Measurements from ENCODE around the gene SPG21.

SPG21 gene, protein sequence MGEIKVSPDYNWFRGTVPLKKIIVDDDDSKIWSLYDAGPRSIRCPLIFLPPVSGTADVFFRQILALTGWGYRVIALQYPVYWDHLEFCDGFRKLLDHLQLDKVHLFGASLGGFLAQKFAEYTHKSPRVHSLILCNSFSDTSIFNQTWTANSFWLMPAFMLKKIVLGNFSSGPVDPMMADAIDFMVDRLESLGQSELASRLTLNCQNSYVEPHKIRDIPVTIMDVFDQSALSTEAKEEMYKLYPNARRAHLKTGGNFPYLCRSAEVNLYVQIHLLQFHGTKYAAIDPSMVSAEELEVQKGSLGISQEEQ

DNA sequence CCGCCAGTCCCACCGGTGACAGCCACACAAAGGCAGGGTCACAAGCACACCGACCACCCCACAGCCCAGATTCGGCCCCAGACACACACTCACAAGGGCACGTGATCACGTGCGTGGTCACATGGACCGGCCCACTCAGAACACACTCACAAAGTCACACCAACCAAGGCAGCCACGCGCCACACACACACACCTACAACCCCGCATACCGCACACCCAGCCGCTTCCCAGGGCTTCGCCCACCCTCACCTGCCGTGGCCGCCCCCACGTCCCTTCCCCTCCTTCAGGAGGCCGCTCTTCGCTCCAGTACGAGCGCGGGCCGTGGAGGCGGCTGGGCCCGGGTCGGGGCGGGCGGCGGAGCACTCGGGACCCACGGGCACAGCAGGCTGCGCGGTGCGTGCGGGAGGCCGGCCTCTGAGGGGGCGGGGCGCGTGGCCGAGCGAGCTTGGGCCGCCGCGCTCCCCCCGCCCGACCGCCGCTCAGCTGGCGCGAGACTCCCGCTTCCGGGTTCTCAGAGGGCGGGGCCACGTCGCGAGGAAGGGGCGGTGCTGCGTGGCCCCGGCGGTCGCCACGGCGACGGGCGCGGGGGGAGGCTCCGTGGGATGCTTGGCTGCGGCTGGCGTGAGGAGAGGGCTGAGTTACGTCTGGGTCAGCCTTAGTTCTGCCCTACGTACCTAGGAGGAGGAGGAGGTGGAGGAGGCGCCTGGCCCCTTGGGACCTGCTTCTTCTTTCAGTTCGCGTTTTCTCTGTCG lies at the start of gene SPG21:
TSS of gene SPG21 (minus strand) at position 499 of the 752 bp plus-strand sequence. CDS start 6,345 bp downstream, outside the sequence.
- H3K79me2 ChIP-seq (ENCODE audit: control insufficient read depth, low read length): peaks cover 29% of the 10 kb centered on the region
- peak within 1 kb of the TSS; percentile 35 for H3K27ac ChIP-seq (ENCODE audit: low read depth, low read length)
- no peaks in the 10 kb centered on the region for H4K20me1 ChIP-seq (ENCODE audit: control insufficient read depth, insufficient read depth, low read depth, low read length)
- peaks cover 6% of the 10 kb centered on the region for H3K36me3 ChIP-seq (ENCODE audit: control insufficient read depth, low read length)
- peak within 1 kb of the TSS; percentile 92 for H3K4me3 ChIP-seq (ENCODE audit: low read length)
- peaks cover 6% of the 10 kb centered on the region; the same call in 1 of the 2 replicates for H3F3A ChIP-seq (ENCODE audit: control insufficient read depth, insufficient read depth)
- H3K4me1 ChIP-seq (ENCODE audit: control insufficient read depth, low read length): peaks cover 38% of the 10 kb centered on the region
- no peaks in the 10 kb centered on the region for H3K9me3 ChIP-seq (ENCODE audit: control insufficient read depth, insufficient read depth, low read length)
- TF ChIP-seq, protein P1, sequence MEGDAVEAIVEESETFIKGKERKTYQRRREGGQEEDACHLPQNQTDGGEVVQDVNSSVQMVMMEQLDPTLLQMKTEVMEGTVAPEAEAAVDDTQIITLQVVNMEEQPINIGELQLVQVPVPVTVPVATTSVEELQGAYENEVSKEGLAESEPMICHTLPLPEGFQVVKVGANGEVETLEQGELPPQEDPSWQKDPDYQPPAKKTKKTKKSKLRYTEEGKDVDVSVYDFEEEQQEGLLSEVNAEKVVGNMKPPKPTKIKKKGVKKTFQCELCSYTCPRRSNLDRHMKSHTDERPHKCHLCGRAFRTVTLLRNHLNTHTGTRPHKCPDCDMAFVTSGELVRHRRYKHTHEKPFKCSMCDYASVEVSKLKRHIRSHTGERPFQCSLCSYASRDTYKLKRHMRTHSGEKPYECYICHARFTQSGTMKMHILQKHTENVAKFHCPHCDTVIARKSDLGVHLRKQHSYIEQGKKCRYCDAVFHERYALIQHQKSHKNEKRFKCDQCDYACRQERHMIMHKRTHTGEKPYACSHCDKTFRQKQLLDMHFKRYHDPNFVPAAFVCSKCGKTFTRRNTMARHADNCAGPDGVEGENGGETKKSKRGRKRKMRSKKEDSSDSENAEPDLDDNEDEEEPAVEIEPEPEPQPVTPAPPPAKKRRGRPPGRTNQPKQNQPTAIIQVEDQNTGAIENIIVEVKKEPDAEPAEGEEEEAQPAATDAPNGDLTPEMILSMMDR (IDR thresholded peaks at IDR 0.05; ENCODE audit: low read depth, low read length, poor library complexity, severe bottlenecking): no peak
- TF ChIP-seq EZH2phosphoT487 (IDR thresholded peaks at IDR 0.05; ENCODE audit: borderline replicate concordance, low read length): no peak
- H3K9me2 ChIP-seq (replicated peaks; ENCODE audit: control insufficient read depth, low read length): no peaks in the 10 kb centered on the region
- H3K27me3 ChIP-seq (ENCODE audit: control insufficient read depth, low read length): no peaks in the 10 kb centered on the region
- H3K4me2 ChIP-seq (ENCODE audit: low read length): peak within 1 kb of the TSS; percentile 87

DNA sequence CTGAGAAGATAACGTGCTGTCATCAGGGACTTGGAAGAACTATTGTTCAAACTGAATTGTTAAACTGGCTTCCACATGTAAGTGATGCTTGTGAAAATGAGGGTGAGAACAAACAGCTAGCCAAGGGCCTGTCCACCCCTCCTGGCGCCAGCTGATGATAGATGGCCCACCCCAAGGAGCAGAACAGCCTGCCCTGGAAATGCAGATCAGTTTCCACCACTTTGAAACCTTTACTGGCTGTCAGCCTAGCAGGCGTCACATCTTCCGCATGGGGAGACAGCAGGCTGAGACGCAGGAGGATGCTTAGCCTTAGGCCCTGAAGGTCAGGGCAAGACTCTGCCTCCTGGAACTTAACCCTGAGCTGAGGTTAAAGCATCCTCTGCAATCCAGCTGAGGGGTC lies 49.1 kb upstream of the SPG21 start:
- H3K79me2 ChIP-seq (ENCODE audit: control insufficient read depth, low read length): no peaks in the 10 kb centered on the region
- no peaks in the 10 kb centered on the region for H4K20me1 ChIP-seq (ENCODE audit: control insufficient read depth, insufficient read depth, low read depth, low read length)
- peaks cover 9% of the 10 kb centered on the region for H3K27me3 ChIP-seq (ENCODE audit: control insufficient read depth, low read length)
- no peaks in the 10 kb centered on the region for H3F3A ChIP-seq (ENCODE audit: control insufficient read depth, insufficient read depth)
- H3K9me2 ChIP-seq (replicated peaks; ENCODE audit: control insufficient read depth, low read length): no peaks in the 10 kb centered on the region
- TF ChIP-seq EZH2phosphoT487 (IDR thresholded peaks at IDR 0.05; ENCODE audit: borderline replicate concordance, low read length): no peak
- TF ChIP-seq, protein P1 (IDR thresholded peaks at IDR 0.05; ENCODE audit: low read depth, low read length, poor library complexity, severe bottlenecking): no peak
- H3K4me1 ChIP-seq (ENCODE audit: control insufficient read depth, low read length): peaks cover 3% of the 10 kb centered on the region; the same call in 1 of the 2 replicates
- no peak overlapping the region for H3K4me3 ChIP-seq (ENCODE audit: low read length)
- H3K27ac ChIP-seq (ENCODE audit: low read depth, low read length): no peak overlapping the region
- H3K36me3 ChIP-seq (ENCODE audit: control insufficient read depth, low read length): no peaks in the 10 kb centered on the region
- H3K4me2 ChIP-seq (ENCODE audit: low read length): no peak overlapping the region
- no peaks in the 10 kb centered on the region for H3K9me3 ChIP-seq (ENCODE audit: control insufficient read depth, insufficient read depth, low read length)

DNA sequence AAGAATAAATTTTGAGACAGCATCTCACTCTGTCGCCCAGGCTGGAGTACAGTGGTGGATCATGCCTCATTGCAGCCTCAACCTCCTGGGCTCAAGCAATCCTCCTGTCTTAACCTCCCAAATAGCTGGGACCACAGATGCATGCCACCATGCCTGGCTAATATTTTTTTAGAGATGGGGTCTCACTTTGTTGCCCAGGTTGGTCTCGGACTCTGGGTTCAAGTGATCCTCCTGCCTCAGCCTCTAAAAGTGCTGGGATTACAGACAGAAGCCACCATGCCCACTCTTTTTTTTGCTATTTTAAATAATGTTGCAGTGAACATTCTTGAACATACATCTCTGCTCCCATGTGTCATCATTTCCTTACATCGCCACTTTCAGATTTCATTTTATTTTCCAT lies 48.7 kb upstream of the SPG21 start:
- TF ChIP-seq, protein P1 (IDR thresholded peaks at IDR 0.05; ENCODE audit: low read depth, low read length, poor library complexity, severe bottlenecking): no peak
- TF ChIP-seq EZH2phosphoT487 (IDR thresholded peaks at IDR 0.05; ENCODE audit: borderline replicate concordance, low read length): no peak
- H3K4me2 ChIP-seq (ENCODE audit: low read length): no peak overlapping the region
- H3K79me2 ChIP-seq (ENCODE audit: control insufficient read depth, low read length): no peaks in the 10 kb centered on the region
- peaks cover 9% of the 10 kb centered on the region for H3K27me3 ChIP-seq (ENCODE audit: control insufficient read depth, low read length)
- peaks cover 7% of the 10 kb centered on the region for H3K4me1 ChIP-seq (ENCODE audit: control insufficient read depth, low read length)
- H3K36me3 ChIP-seq (ENCODE audit: control insufficient read depth, low read length): no peaks in the 10 kb centered on the region
- H4K20me1 ChIP-seq (ENCODE audit: control insufficient read depth, insufficient read depth, low read depth, low read length): no peaks in the 10 kb centered on the region
- no peaks in the 10 kb centered on the region for H3K9me3 ChIP-seq (ENCODE audit: control insufficient read depth, insufficient read depth, low read length)
- no peaks in the 10 kb centered on the region for H3F3A ChIP-seq (ENCODE audit: control insufficient read depth, insufficient read depth)
- no peaks in the 10 kb centered on the region for H3K9me2 ChIP-seq (replicated peaks; ENCODE audit: control insufficient read depth, low read length)
- no peak overlapping the region for H3K27ac ChIP-seq (ENCODE audit: low read depth, low read length)
- H3K4me3 ChIP-seq (ENCODE audit: low read length): no peak overlapping the region

Measured in DOHH2 (cell line).